SU-DHL-6 (cell line): ENCODE results near the gene NCAPG2.

ENCODE experiments used
- H2AFZ ChIP-seq: fragments of 200-600 bp; sonication (generic); 2 replicates; pipeline ENCODE4 v1.6.1; 2014; ENCODE audit warnings: low read depth, mild to moderate bottlenecking, moderate library complexity, mixed read lengths, antibody characterized with exemption, low read length; ENCODE audit not compliant: severe bottlenecking
- H3F3A ChIP-seq: fragments of 200-600 bp; shearing (Covaris generic); 2 replicates; pipeline ENCODE4 v1.6.0; 2016; ENCODE audit warnings: antibody characterized with exemption, mild to moderate bottlenecking; ENCODE audit not compliant: insufficient read depth
- H3K27ac ChIP-seq: fragments of 200-600 bp; sonication (generic); 2 replicates; pipeline ENCODE4 v1.5.1; 2016; ENCODE audit warnings: low read depth, mild to moderate bottlenecking, low read length, moderate library complexity, mixed read lengths
- H3K27me3 ChIP-seq: fragments of 200-600 bp; sonication (generic), shearing (Covaris generic); 2 replicates; pipeline ENCODE4 v1.6.0; 2014; ENCODE audit warnings: mild to moderate bottlenecking, low read length
- H3K36me3 ChIP-seq: fragments of 200-600 bp; sonication (generic); 2 replicates; pipeline ENCODE4 v1.6.1; 2014; ENCODE audit warnings: mild to moderate bottlenecking, low read length, mixed read lengths
- H3K4me2 ChIP-seq: fragments of 300-600, 200-600 bp; shearing (Covaris generic), sonication (generic); 2 replicates; pipeline ENCODE4 v1.6.0; 2014; ENCODE audit warnings: low read length, low read depth, mild to moderate bottlenecking; ENCODE audit not compliant: poor library complexity, severe bottlenecking
- H3K4me3 ChIP-seq: fragments of 200-600 bp; sonication (generic); 2 replicates; pipeline ENCODE4 v1.5.1; 2014; ENCODE audit warnings: antibody characterized with exemption, low read length, mild to moderate bottlenecking, mixed read lengths; ENCODE audit not compliant: insufficient read depth, poor library complexity, severe bottlenecking
- H3K79me2 ChIP-seq: fragments of 200-600 bp; sonication (generic); 2 replicates; pipeline ENCODE4 v1.6.1; 2014; ENCODE audit warnings: mild to moderate bottlenecking, low read length, moderate library complexity; ENCODE audit not compliant: insufficient read depth
- H3K9ac ChIP-seq: fragments of 200-600 bp; sonication (generic); 2 replicates; pipeline ENCODE4 v1.7.0; 2014; ENCODE audit warnings: mild to moderate bottlenecking, low read length
- H3K9me2 ChIP-seq: fragments of 200-600 bp; sonication (generic); replicated peaks from 2 replicates; pipeline ENCODE4 v1.6.1; 2014; ENCODE audit warnings: low read length; ENCODE audit not compliant: insufficient read depth
- H3K9me3 ChIP-seq: fragments of 200-600 bp; sonication (generic); 2 replicates; pipeline ENCODE4 v1.6.1; 2014; ENCODE audit warnings: low read length, mixed read lengths; ENCODE audit not compliant: insufficient read depth
- H4K20me1 ChIP-seq: fragments of 200-600 bp; sonication (generic); 2 replicates; pipeline ENCODE4 v1.6.1; 2014; ENCODE audit warnings: low read depth, mild to moderate bottlenecking, antibody characterized with exemption, low read length, moderate library complexity, mixed read lengths
- CTCF ChIP-seq: fragments of 200-600 bp; sonication (generic); IDR thresholded peaks from one replicate; pipeline ENCODE4 v1.5.1; 2017; ENCODE audit warnings: antibody characterized with exemption, mild to moderate bottlenecking, low read length, moderate library complexity; ENCODE audit not compliant: insufficient read depth, poor library complexity, severe bottlenecking
- EZH2phosphoT487 ChIP-seq: fragments of 200-600 bp; sonication (generic), shearing (Covaris generic); conservative IDR thresholded peaks from 2 replicates; pipeline ENCODE4 v1.6.1; 2018; ENCODE audit warnings: mild to moderate bottlenecking, antibody characterized with exemption, low read length, moderate library complexity, mixed read lengths

The NCAPG2 gene

GRCh38 chr7:158590181-158590530 lies 114.4 kb downstream of the NCAPG2 start:
- H3K9ac ChIP-seq, result no peak overlapping the region
- H3K9me3 ChIP-seq, result no peaks in the 10 kb centered on the region; the same call in 1 of the 2 replicates
- no peaks in the 10 kb centered on the region for H4K20me1 ChIP-seq
- no peak overlapping the region for H2AFZ ChIP-seq
- no peaks in the 10 kb centered on the region for H3K79me2 ChIP-seq
- no peaks in the 10 kb centered on the region for H3F3A ChIP-seq
- H3K4me2 ChIP-seq, result no peak overlapping the region
- H3K36me3 ChIP-seq, result no peaks in the 10 kb centered on the region
- no peaks in the 10 kb centered on the region for H3K9me2 ChIP-seq
- H3K27ac ChIP-seq, result no peak overlapping the region
- H3K4me3 ChIP-seq, result no peak overlapping the region
- no peaks in the 10 kb centered on the region for H3K27me3 ChIP-seq
- no peak for TF ChIP-seq CTCF
- no peak for TF ChIP-seq EZH2phosphoT487

GRCh38 chr7:158589653-158590052 lies 115.0 kb downstream of the NCAPG2 start:
- Histone ChIP-seq H3K4me2 (no peak overlapping the region), H3K9ac (no peak overlapping the region), H3F3A (no peaks in the 10 kb centered on the region), H3K9me2 (no peaks in the 10 kb centered on the region), H3K27me3 (no peaks in the 10 kb centered on the region), H3K27ac (no peak overlapping the region), H3K4me3 (no peak overlapping the region), H4K20me1 (no peaks in the 10 kb centered on the region), H3K36me3 (no peaks in the 10 kb centered on the region), H3K79me2 (no peaks in the 10 kb centered on the region), H3K9me3 (no peaks in the 10 kb centered on the region; the same call in 1 of the 2 replicates), H2AFZ (no peak overlapping the region)
- TF ChIP-seq CTCF (no peak), EZH2phosphoT487 (no peak)

GRCh38 chr7:158588878-158589442 lies 115.6 kb downstream of the NCAPG2 start:
- Histone ChIP-seq H3K36me3 (no peaks in the 10 kb centered on the region), H4K20me1 (no peaks in the 10 kb centered on the region), H3K4me3 (no peak overlapping the region), H3K79me2 (no peaks in the 10 kb centered on the region), H3K27ac (no peak overlapping the region), H3F3A (no peaks in the 10 kb centered on the region), H3K9ac (no peak overlapping the region), H3K9me2 (no peaks in the 10 kb centered on the region), H2AFZ (no peak overlapping the region), H3K27me3 (no peaks in the 10 kb centered on the region), H3K9me3 (no peaks in the 10 kb centered on the region; the same call in 1 of the 2 replicates), H3K4me2 (no peak overlapping the region)
- TF ChIP-seq CTCF (no peak), EZH2phosphoT487 (no peak)
